ENCODE data around the gene GAS7. TPM values are rescaled to one million over a fixed set of nuclear protein-coding genes. Genes with fewer than 3 reads are reported as not detected.

Gene GAS7
- total and polyA plus RNA-seq, 2 of the 13 experiments (the other 11 are each of a cell fraction or from before 2014, with no cell fraction given), result 1.0 to 5.2 TPM

DNA sequence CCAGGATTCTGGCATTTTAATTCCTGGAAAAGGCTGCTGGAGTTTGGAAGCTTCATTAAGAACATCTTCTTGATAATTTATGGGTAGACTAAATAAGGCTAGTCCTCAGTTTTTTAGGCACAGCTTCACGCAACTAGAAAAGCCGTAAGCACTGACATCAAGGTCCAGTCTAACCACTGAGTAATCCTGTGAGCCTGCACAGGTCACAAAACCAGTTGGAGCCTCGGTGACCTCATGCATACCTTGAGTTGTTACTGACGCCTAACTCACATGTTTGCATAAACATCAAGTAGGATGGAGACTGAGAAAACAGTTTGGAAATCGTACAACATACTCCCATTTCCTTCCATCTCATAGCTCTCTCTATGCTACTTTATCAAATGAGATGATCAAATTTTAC is 229.5 kb downstream of the GAS7 start (continued):
- TF ChIP-seq, protein P1, sequence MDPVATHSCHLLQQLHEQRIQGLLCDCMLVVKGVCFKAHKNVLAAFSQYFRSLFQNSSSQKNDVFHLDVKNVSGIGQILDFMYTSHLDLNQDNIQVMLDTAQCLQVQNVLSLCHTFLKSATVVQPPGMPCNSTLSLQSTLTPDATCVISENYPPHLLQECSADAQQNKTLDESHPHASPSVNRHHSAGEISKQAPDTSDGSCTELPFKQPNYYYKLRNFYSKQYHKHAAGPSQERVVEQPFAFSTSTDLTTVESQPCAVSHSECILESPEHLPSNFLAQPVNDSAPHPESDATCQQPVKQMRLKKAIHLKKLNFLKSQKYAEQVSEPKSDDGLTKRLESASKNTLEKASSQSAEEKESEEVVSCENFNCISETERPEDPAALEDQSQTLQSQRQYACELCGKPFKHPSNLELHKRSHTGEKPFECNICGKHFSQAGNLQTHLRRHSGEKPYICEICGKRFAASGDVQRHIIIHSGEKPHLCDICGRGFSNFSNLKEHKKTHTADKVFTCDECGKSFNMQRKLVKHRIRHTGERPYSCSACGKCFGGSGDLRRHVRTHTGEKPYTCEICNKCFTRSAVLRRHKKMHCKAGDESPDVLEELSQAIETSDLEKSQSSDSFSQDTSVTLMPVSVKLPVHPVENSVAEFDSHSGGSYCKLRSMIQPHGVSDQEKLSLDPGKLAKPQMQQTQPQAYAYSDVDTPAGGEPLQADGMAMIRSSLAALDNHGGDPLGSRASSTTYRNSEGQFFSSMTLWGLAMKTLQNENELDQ (CRISPR knock-in tag; IDR thresholded peaks at IDR 0.05; ENCODE audit: borderline replicate concordance), result no peak
- TF ChIP-seq POGZ (CRISPR knock-in tag; IDR thresholded peaks at IDR 0.05), result no peak
- TF ChIP-seq RXRB (CRISPR knock-in tag; IDR thresholded peaks at IDR 0.05; ENCODE audit: borderline replicate concordance), result no peak
- no peak for TF ChIP-seq AGO2 (optimal IDR thresholded peaks at IDR 0.05; ENCODE audit: low read depth, low read length)
- TF ChIP-seq ZNF644 (CRISPR knock-in tag; IDR thresholded peaks at IDR 0.05; ENCODE audit: low read depth), result no peak
- no peak for TF ChIP-seq TOE1 (CRISPR knock-in tag; IDR thresholded peaks at IDR 0.05)
- TF ChIP-seq, protein P2, sequence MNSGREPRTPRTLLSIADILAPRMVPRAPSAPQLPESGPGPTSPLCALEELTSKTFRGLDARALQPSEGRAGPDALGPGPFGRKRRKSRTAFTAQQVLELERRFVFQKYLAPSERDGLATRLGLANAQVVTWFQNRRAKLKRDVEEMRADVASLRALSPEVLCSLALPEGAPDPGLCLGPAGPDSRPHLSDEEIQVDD (CRISPR knock-in tag; IDR thresholded peaks at IDR 0.05; ENCODE audit: borderline replicate concordance), result no peak
- TF ChIP-seq FLYWCH1 (CRISPR knock-in tag; IDR thresholded peaks at IDR 0.05), result no peak
- no peak for TF ChIP-seq ZNF317 (CRISPR knock-in tag; IDR thresholded peaks at IDR 0.05)
- no peak for TF ChIP-seq RELA (CRISPR knock-in tag; IDR thresholded peaks at IDR 0.05)
- TF ChIP-seq ZNF282 (IDR thresholded peaks at IDR 0.05; ENCODE audit: partially characterized antibody), result no peak

DNA sequence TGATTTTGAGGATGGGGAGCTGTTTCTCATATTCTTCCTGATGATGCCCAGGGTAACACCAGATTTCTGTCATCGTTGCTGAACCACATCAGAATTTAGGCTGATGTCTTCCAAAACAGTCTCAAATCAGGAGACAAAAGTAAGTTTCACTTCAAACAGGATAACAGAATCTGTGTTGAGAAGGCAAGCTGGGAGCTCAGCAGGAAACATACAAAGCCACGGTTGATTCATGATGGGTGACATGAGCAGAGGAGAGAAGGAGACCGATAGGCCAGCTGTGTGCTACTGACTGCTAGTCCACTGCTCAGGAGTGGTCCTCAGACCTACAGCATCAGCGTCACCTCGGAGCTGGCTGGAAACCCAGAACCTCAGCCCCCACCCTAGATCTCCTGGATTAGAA is 230.4 kb downstream of the GAS7 start:
- ATAC-seq (no peak), FAIRE-seq (no peak), DNase-seq (ENCODE audit: low spot score) (no peak)
- Histone ChIP-seq H4K20me1 (ENCODE audit: insufficient read depth, low read length) (no peaks in the 10 kb centered on the region), H3K27ac (ENCODE audit: extremely low read length, insufficient read depth, low read length) (no peak overlapping the region), H3K9me3 (ENCODE audit: low read length) (no peaks in the 10 kb centered on the region), H3K79me2 (ENCODE audit: insufficient read depth, low read length) (no peaks in the 10 kb centered on the region), H3K4me3 (replicated peaks in 1 of 3; ENCODE audit: insufficient read depth in 1 of 3, low read depth in 2 of 3, low read length in 3 of 3) (no peak overlapping the region), H2AFZ (ENCODE audit: low read length) (no peak overlapping the region), H3K4me1 (ENCODE audit: insufficient read depth, low read length) (no peaks in the 10 kb centered on the region), H3K4me2 (ENCODE audit: low read depth, low read length) (no peak overlapping the region), H3K36me3 (replicated peaks in 1 of 2; ENCODE audit: control insufficient read depth in 1 of 2, insufficient read depth in 2 of 2, low read length in 2 of 2) (no peaks in the 10 kb centered on the region), H3K27me3 (ENCODE audit: control insufficient read depth in 1 of 2, insufficient read depth in 2 of 2, low read length in 2 of 2) (peaks cover 1 to 21% of the 10 kb centered on the region in 2 experiments; a peak in 4 of 5 replicates), H3K9ac (ENCODE audit: insufficient read depth, low read depth, low read length) (no peak overlapping the region)
- no TSS peak for BruUV-seq (replicated peaks)
- WGBS (ENCODE audit: low lambda C conversion rate), result 0% methylated on average over 1 of the region's 5 CpGs
- in situ Hi-C loops (cut with HindIII; ENCODE audit: extremely low pct_ligation_motif_present, low pct_unique_long_range_greater_than_20kb) (loop anchor here (5.0 to 10.0 kb wide), 2 partner anchors 259 to 647 kb away; no protein-coding TSS in a partner anchor), intact Hi-C loops (cut with micrococcal nuclease; ENCODE audit: unreplicated experiment) (loop anchor here (10.0 kb wide), 1 partner anchor 647 kb away; no protein-coding TSS in a partner anchor)
- POLR2A ChIA-PET, result no interaction called here
- CTCF ChIA-PET (ENCODE audit: low intra/inter-chr PET ratio, low total read pairs), result no interaction called here
- TF ChIP-seq ZNF292 (CRISPR knock-in tag; IDR thresholded peaks at IDR 0.05; ENCODE audit: borderline replicate concordance, low read depth) (no peak), ZNF572 (CRISPR knock-in tag; IDR thresholded peaks at IDR 0.05) (no peak), ARNT2 (CRISPR knock-in tag; IDR thresholded peaks at IDR 0.05; ENCODE audit: low read depth) (no peak), SMAD3 (CRISPR knock-in tag; IDR thresholded peaks at IDR 0.05) (no peak), BRD4 (CRISPR knock-in tag; IDR thresholded peaks at IDR 0.05) (no peak)
- TF ChIP-seq, protein P3, sequence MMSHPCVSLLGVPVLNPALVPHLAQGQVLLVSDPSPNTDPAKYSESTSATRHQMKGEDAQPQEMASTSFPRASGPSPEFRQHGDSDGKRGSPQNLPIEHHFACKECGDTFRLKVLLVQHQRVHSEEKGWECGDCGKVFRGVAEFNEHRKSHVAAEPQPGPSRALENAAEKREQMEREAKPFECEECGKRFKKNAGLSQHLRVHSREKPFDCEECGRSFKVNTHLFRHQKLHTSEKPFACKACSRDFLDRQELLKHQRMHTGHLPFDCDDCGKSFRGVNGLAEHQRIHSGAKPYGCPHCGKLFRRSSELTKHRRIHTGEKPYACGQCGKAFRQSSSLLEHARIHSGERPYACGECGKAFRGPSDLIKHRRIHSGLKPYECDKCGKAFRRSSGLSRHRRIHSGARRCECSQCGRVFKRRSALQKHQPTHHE (CRISPR knock-in tag; IDR thresholded peaks at IDR 0.05; ENCODE audit: borderline replicate concordance), result no peak
- TF ChIP-seq, protein P4, sequence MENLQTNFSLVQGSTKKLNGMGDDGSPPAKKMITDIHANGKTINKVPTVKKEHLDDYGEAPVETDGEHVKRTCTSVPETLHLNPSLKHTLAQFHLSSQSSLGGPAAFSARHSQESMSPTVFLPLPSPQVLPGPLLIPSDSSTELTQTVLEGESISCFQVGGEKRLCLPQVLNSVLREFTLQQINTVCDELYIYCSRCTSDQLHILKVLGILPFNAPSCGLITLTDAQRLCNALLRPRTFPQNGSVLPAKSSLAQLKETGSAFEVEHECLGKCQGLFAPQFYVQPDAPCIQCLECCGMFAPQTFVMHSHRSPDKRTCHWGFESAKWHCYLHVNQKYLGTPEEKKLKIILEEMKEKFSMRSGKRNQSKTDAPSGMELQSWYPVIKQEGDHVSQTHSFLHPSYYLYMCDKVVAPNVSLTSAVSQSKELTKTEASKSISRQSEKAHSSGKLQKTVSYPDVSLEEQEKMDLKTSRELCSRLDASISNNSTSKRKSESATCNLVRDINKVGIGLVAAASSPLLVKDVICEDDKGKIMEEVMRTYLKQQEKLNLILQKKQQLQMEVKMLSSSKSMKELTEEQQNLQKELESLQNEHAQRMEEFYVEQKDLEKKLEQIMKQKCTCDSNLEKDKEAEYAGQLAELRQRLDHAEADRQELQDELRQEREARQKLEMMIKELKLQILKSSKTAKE (CRISPR knock-in tag; IDR thresholded peaks at IDR 0.05; ENCODE audit: borderline replicate concordance), result no peak
